Measurements from ENCODE around the gene TPGS1.

The TPGS1 gene, protein sequence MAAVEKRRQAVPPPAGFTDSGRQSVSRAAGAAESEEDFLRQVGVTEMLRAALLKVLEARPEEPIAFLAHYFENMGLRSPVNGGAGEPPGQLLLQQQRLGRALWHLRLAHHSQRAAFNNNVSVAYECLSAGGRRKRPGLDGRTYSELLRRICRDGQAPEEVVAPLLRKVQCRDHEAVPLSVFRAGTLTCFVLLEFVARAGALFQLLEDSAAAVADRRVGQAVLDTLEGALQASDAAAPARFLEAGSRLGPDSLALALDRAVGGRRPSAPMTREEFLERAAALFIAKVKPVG

GRCh38 chr19:507286-508203, at the start of gene TPGS1:
TPGS1 (plus strand) TSS chr19:507497; CDS start chr19:507507, 10 bp downstream.
- peak; percentile 75 for DNase-seq (ENCODE audit: low read depth)

DNA sequence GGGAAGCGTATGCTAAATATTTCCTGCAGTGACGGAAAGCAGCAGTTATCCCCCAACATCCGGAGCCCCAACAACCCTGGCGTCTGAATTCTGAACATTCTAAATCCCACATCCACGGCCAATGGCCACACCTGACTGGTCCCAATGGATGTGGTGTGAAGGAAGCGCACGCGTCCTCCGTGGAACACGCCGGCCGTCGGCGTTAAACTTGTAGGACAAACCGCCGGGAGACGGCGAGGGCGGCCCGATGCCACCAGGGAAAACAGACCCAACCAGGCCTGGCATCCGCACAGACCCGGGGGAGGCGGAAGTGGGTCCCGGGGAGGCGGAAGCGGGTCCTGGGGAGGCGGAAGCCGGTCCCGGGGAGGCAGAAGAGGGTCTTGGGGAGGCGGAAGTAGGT, 49.7 kb upstream of the TPGS1 start:
- no peak for DNase-seq (ENCODE audit: low read depth)

- no peak for DNase-seq (ENCODE audit: low read depth)
These were observed 48.9 kb upstream of the TPGS1 start for GRCh38 chr19:458091-459042.

DNA sequence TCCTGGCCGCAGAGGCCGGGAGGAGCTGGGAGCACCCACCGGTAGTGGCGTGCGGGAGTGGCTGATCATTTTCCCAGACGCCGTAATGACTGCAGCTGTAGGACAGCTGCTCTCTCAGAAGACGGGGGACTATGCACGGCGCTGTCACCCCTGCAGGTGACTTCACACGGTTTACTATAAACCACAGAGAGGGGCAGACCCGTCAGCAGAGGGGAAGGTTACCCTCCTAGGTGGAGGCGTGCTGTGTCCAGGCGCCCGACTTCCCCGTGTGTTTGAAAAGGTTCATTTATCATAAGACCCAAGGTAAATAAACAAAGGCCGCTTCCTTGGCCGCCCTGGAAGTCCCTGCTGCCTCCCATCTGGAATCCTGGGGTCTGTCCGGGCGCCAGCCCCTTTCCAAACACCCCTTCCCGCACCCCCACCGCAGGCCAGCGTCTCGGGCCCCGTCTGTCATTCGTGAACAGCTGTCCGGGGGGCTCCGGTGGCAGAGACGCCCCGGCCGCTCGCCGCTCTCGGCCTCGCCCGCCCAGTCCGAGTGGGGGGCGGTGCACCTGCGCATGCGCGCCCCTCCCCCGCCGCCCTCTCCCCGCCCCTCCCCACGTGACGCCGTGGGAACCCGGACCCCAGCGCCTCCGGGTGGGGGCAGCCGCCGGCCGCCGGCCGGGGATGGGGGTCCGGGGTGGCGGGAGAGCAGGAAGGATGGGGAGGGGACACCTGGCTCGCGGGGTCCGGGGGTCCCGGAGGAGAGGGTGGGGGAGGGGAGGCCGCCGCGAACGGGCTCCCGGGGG, 47.4 kb upstream of the TPGS1 start:
- DNase-seq (ENCODE audit: low read depth), result no peak

GRCh38 chr19:460877-461720, 46.2 kb upstream of the TPGS1 start, which contains the start of gene SHC2:
SHC2 (minus strand) TSS chr19:461033; CDS start chr19:460996, 37 bp downstream.
- DNase-seq (ENCODE audit: low read depth), result no peak

DNA sequence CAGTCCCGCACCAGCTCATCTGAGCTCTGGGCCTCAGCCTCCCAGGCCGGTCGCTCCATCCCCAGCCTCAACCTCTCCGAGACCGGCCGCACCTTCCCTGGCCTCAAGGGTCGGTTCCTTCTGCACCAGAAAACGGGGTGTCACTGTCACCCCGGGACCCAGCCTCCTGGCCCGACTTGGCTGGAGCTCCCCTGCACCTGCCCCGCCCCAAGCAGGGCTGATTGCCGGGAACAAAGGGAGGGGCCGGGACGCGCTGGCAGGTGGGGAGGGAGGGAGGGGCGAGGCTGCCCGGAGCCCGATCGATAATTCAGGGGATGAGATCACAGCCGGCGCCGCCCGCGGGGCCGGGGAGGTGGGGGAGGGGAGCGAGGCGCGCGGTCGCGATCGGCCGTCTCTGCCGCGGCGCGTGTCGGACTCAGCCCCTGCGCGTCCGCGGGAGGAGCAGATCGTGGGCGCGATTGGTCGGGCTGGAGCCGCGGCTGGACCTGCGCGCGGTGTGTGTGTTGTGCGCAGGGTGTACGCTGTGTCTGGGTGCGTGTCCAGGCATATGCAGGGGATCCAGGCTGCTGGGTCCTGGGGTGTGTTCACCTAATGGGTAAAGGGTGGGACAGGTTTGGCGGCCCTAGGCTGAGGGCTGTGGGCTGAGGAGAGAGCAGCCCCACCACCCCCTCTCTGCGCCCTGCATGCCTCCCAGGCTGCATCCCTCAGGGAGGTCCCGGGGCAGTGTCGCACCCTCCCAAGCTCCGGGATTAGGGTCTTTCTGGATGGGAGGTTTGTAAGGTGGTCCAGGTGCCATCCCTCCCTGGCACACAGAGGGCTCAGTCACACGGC, 45.4 kb upstream of the TPGS1 start:
- DNase-seq (ENCODE audit: low read depth), result no peak

DNA sequence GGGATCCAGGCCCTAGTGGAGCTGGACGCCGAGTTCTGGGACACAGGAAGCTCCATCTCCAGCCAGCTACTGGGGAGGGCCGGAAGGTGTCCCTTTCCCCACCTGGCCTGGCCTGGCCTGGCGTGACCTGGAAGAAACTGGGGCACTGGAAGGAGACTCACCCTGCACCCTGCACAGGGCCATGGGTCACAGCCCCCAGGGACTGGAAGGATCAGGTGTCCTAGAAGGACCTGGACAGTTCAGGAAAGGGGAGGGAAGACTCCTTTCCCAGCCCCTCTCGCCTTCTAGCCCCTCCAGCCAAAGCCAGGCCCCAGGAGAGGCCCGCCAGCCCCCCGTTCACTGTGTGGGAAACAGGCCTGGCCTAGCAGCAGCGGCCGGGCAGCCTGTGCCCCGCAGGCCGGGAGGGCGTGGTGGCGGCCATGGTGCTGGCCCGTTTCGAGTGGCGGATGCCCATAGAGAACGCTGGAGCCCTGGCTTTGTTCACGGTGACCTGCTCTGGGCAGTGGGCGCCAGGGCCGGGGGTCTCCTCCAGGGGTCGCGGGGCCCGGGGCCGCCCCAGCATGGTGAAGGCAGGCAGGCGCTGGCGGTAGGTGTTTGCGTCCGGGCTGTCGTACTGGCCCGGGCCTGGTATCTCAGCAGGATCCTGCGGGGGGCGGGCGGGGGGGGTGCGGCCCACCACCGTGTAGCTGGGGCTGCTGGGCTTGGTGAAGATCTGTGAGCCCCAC, 43.7 kb upstream of the TPGS1 start:
- no peak for DNase-seq (ENCODE audit: low read depth)

GRCh38 chr19:464208-464545, 43.1 kb upstream of the TPGS1 start:
- no peak for DNase-seq (ENCODE audit: low read depth)

GRCh38 chr19:465056-465816, 42.1 kb upstream of the TPGS1 start:
- DNase-seq (ENCODE audit: low read depth), result no peak

GRCh38 chr19:467554-467953, 39.7 kb upstream of the TPGS1 start:
- DNase-seq (ENCODE audit: low read depth), result no peak

- no peak for DNase-seq (ENCODE audit: low read depth)
These were observed 38.6 kb upstream of the TPGS1 start for GRCh38 chr19:468587-469256.

DNA sequence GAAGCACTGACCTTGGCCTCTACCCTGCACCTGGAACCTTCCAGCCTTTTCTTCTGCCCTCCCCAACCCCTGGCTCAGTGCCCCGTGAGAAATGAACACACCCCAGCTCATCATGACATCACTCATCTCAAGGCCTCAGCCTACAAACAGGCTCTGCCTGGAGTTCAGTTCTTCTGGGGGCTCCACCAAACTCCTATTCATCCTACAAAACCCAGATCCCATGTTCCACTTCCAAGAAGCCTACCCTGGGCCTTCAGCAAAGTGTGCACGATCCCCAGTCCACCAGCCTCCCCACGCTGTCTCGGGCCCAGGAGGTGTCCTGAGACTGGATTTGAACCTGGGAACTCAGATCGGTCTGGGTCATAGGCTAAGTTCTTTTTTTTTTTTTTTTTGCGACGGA, 37.5 kb upstream of the TPGS1 start:
- no peak for DNase-seq (ENCODE audit: low read depth)

DNA sequence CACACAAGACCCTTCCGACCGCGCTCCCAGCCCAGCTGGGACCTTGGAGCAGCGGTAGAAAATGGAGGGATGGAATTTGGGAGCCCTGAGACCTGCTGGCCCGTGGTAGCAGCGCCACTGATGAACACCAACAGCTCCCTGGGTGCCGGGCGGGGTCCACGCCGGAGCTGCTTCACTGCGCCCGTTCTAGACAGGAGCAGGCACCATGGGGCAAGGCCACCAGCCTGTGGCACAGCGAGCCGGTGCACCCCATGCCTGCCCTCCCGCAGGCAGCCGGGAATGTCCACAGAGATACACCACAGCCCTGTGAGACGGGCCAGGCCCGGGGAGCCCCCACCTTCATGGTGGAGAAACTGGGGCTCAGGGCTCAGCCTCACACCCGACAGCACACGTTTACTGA, 36.6 kb upstream of the TPGS1 start:
- no peak for DNase-seq (ENCODE audit: low read depth)

GRCh38 chr19:472005-472858, 35.1 kb upstream of the TPGS1 start:
- no peak for DNase-seq (ENCODE audit: low read depth)

DNA sequence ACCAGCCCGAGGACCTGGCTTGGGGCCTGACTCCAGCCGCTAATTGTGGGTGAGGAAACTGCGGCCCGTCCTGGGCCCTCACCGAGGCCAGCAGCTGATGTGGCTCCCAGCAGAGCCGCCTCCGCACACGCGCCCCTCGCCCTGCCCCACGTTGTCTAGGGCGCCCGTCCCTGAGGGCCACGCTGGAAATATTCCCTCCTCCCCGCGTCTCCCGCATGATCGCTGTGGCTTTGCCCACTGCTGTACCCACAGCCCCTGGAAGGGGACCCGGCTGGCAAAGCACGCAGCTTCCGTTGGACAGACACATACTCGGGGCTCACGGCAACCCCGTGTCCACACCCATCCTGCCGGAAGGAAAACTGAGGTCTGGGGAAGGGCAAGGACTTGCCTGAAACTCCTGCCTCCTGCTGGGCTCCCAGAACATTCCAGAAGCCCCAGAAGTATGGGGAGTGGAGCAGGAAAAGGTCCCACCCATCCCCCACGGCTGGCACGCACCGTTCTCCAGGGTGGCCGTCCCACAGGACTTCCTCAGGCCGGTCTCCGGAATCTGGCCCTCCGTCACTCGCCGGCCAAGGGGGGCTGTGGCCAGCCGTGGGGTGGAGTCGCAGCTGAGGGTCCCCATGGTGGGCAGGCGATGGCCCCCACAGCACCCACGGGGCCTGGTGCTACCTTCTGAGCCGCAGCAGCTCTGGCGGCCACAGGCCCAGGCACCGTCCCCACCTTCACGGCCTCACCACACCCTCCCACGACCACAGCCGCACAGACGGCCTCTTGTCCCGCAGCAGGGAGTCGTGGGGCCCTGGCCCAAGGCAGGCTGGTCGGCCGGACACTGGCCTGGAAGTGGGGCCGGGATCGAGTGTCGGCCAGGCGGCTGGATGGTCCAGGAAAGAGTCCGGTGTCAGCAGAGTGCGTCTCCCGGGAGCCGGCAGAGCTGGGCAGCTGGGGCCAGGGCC, 32.9 kb upstream of the TPGS1 start:
- DNase-seq (ENCODE audit: low read depth), result no peak

Data from T-helper 22 cell (primary cell).